Epithelial cell of proximal tubule (primary cell): ENCODE results near the gene TXNIP. TPM values are rescaled to one million over a fixed set of nuclear protein-coding genes. Genes with fewer than 3 reads are reported as not detected.

Experiments
- DNase-seq: peaks from one replicate; pipeline ENCODE4 v3.0.0-alpha.2; 2011; ENCODE audit warnings: low read depth
- H3K4me3 ChIP-seq: 2 replicates; pipeline ENCODE4 v1.5.1; 2011; ENCODE audit warnings: low read depth, mild to moderate bottlenecking, low read length
- total RNA-seq: library from RNA; depleted of rRNA; stranded (reverse); fragments of >200 nt; gene quantifications from 2 replicates; pipeline ENCODE4 v1.2.3, GENCODE V29; 2015
- TF ChIP-seq, protein P1 (sequence below): conservative IDR thresholded peaks from 2 replicates; pipeline ENCODE4 v1.5.1; 2012; ENCODE audit warnings: low read depth, mild to moderate bottlenecking, low read length

Gene TXNIP
- total RNA-seq, 1 donor from 2014 or later: 198 TPM

DNA sequence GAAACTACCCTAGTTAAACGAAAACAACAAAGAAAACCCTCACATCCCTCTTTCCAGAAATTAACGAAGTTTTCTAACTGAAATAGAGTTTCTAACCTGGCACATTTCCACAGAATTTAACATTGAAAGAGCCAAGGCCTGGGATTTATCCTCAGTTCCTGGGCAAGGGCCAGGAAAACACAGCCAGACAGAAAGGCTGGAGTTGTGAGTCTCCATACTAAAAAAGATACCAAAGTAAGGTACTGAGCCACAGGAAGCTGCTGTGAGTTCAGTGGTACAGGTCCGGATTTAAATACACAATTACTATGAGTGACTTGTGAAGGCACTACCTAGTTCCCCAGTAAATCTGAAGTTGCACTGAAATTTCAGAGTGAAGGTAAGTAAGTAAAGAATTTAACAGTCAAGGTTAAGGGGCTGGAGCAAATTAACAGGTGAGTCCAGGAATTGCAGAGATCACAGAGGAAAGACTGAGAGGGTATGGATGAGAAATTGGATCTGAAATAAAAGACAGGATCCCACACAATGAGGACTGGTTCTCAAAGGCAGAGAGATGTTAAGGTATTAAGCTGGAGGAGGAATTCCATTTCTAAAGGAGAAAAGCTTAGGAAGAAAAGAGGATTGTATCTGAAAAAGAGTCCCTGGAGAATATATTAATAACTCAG lies 39.5 kb downstream of the TXNIP start:
- H3K4me3 ChIP-seq: peak overlapping the region; percentile 75
- DNase-seq: no peak

DNA sequence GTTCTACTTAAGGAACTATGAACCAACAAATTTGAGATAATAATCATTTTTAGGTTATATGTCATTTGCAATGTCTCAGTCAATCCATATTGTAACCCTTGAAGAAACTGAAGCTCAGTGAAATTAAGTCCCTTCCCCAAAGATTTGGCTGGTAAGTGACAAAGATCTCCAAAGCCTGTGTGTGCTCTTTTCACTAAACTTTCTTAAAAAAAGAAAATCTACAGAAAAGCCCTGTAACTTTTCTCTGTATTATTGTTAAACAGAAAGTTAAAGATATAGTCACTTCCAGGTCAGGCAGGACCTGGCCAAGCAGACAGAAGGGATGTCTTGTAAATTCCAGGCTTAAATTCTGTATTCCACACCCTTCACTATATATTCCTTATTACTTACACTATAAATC lies 40.0 kb downstream of the TXNIP start:
- TF ChIP-seq, protein P1, sequence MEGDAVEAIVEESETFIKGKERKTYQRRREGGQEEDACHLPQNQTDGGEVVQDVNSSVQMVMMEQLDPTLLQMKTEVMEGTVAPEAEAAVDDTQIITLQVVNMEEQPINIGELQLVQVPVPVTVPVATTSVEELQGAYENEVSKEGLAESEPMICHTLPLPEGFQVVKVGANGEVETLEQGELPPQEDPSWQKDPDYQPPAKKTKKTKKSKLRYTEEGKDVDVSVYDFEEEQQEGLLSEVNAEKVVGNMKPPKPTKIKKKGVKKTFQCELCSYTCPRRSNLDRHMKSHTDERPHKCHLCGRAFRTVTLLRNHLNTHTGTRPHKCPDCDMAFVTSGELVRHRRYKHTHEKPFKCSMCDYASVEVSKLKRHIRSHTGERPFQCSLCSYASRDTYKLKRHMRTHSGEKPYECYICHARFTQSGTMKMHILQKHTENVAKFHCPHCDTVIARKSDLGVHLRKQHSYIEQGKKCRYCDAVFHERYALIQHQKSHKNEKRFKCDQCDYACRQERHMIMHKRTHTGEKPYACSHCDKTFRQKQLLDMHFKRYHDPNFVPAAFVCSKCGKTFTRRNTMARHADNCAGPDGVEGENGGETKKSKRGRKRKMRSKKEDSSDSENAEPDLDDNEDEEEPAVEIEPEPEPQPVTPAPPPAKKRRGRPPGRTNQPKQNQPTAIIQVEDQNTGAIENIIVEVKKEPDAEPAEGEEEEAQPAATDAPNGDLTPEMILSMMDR: no peak
- DNase-seq: no peak
- H3K4me3 ChIP-seq: peak overlapping the region; percentile 75

More for the DNA sequence above, 39.5 kb downstream of the TXNIP start:
- TF ChIP-seq, protein P1: no peak

DNA sequence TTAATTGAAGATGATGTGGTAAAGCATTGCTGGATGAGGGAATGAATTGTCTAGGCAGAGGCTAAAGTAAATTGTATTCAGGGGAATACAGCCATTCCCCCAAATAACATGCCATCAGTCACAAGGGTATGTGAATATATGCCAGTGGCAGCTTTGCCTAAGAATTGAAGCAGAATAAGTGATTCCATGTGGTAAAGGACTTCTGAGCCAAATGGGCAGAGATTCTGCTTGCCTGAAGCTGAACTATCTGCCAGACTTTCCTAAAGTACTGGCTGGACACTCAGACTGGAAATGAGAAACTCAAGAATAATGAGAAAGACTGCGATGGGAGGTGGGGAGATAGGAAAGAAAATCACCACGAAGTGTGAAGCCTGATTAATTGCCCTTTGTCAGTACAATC lies 40.9 kb downstream of the TXNIP start:
- H3K4me3 ChIP-seq: peak overlapping the region; percentile 75
- TF ChIP-seq, protein P1: no peak
- no peak for DNase-seq

DNA sequence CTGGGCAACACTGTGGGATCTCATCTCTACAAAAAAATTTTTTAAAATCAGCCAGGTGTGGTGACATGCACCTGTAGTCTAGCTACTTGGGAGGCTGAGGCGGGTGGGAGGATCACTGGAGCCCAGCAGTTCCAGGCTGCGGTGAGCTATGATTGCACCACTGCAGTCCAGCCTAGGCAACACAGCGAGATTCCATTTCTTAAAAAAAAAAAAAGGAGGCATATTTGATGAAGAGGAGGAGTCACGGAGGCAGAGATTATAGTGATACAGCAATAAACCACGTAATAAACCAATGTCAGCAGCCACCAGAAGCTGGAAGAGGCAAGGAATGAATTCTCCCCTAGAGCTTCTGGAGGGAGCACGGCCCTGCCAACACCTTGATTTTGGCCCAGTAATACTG lies 42.5 kb downstream of the TXNIP start:
- TF ChIP-seq, protein P1: no peak
- no peak overlapping the region for H3K4me3 ChIP-seq
- DNase-seq: no peak

GRCh38 chr1:145952903-145953302 lies 43.5 kb downstream of the TXNIP start:
- TF ChIP-seq, protein P1: no peak
- no peak for DNase-seq
- H3K4me3 ChIP-seq: no peak overlapping the region

- no peak overlapping the region for H3K4me3 ChIP-seq
- no peak for DNase-seq
- TF ChIP-seq, protein P1: no peak
These were observed 44.9 kb downstream of the TXNIP start for GRCh38 chr1:145951526-145951925.

DNA sequence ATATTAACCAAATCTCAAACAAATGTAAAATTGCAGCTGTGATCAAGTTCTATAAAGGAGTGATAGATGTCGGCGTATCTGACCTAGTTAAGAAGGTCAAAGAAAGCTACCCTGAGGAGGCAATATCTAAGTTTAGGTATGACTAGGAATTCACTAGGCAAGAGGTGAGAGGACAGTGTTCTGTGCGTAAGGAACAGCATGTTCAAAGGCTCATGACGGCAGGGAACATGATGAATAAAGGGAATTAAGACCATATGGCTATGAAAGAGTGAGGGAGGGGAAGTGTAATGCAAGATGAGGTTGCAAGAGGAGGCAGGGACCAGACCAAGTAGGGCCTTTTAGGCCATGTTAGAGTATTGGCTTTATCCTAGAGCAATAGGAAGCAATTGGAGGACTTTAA lies 47.2 kb downstream of the TXNIP start:
- no peak overlapping the region for H3K4me3 ChIP-seq
- DNase-seq: no peak
- TF ChIP-seq, protein P1: no peak
